GM12878 (cell line): ENCODE measurements around the gene ARHGAP1. TPM values are rescaled to one million over a fixed set of nuclear protein-coding genes. Genes with fewer than 3 reads are reported as not detected.

Source experiments
- ATAC-seq: fragments of 200-7000 bp; cut with Tn5 transposase; 3 replicates; pipeline ENCODE4 v1.9.1; 2020; ENCODE audit warnings: mild to moderate bottlenecking, moderate library complexity
- BruUV-seq: library from RNA; stranded (reverse); fragments of 400-500 nt; replicated peaks from 2 replicates; lab custom pipeline; 2021; lab: Mats Ljungman, UMichigan
- CTCF ChIA-PET: fragments of 300-600 bp; sonication (Branson Sonifier 250); formaldehyde crosslinking; extraction: SDS; loops from one replicate; lab custom pipeline; 2021; ENCODE audit warnings: inconsistent platforms; lab: Yijun Ruan, JAX
- POLR2A ChIA-PET: fragments of 350-600 bp; formaldehyde crosslinking; extraction: SDS; loops from one replicate; lab custom pipeline; 2021; ENCODE audit warnings: inconsistent platforms; lab: Charles Lee
- RAD21 ChIA-PET: fragments of 300-600 bp; sonication (Branson Sonifier 250); formaldehyde crosslinking; loops from one replicate; lab custom pipeline; 2023; ENCODE audit warnings: antibody characterized with exemption; ENCODE audit not compliant: unreplicated experiment; lab: Charles Lee
- SMC1A ChIA-PET: fragments of 300-600 bp; sonication (Branson Sonifier 250); formaldehyde crosslinking; loops from one replicate; lab custom pipeline; 2023; ENCODE audit not compliant: unreplicated experiment, uncharacterized antibody; lab: Charles Lee
- DNase-seq: peaks from one replicate; pipeline ENCODE4 v3.0.0-alpha.2; 2011; ENCODE audit warnings: low read depth, low spot score
- FAIRE-seq: peaks from 3 replicates; lab custom pipeline; 2011; peaks lifted over from hg19 to GRCh38; lab: Jason Lieb, UNC
- H2AFZ ChIP-seq: 2 replicates; pipeline ENCODE4 v1.6.0; 2011; ENCODE audit warnings: low read depth, low read length, control low read depth; ENCODE audit not compliant: control insufficient read depth
- H3K27ac ChIP-seq: 2 replicates; pipeline ENCODE4 v1.5.1; 2011; ENCODE audit warnings: control low read depth; ENCODE audit not compliant: control insufficient read depth, insufficient read depth
- H3K27me3 ChIP-seq, 2 experiments: replicated peaks in 1 of 2; 2 replicates each; pipeline versions ENCODE4 v1.6.0 to v1.6.1; 2011; ENCODE audit warnings: low read length in 1 of 2; ENCODE audit not compliant: control insufficient read depth in 2 of 2, insufficient read depth in 2 of 2
- H3K36me3 ChIP-seq, 2 experiments: 2 replicates each; pipeline ENCODE4 v1.5.1; 2011; ENCODE audit warnings: low read length in 1 of 2; ENCODE audit not compliant: control insufficient read depth in 2 of 2, insufficient read depth in 2 of 2
- H3K4me1 ChIP-seq: 2 replicates; pipeline ENCODE4 v1.6.1; 2011; ENCODE audit warnings: mild to moderate bottlenecking, low read length, moderate library complexity, mixed read lengths; ENCODE audit not compliant: control insufficient read depth, insufficient read depth
- H3K4me2 ChIP-seq: 2 replicates; pipeline ENCODE4 v1.6.0; 2011; ENCODE audit warnings: control low read depth; ENCODE audit not compliant: control insufficient read depth, insufficient read depth
- H3K4me3 ChIP-seq: fragments of 200-600 bp; sonication (generic); 2 replicates; pipeline ENCODE4 v1.5.1; 2016
- H3K79me2 ChIP-seq: 2 replicates; pipeline ENCODE4 v1.6.0; 2011; ENCODE audit warnings: low read length; ENCODE audit not compliant: control insufficient read depth, insufficient read depth
- H3K9ac ChIP-seq: 2 replicates; pipeline ENCODE4 v1.8.0; 2011; ENCODE audit warnings: low read length, control low read depth, mixed read lengths; ENCODE audit not compliant: control insufficient read depth, insufficient read depth
- H3K9me3 ChIP-seq: replicated peaks from 3 replicates; pipeline ENCODE4 v1.5.1; 2011; ENCODE audit warnings: mild to moderate bottlenecking, low read length; ENCODE audit not compliant: control insufficient read depth, insufficient read depth
- H4K20me1 ChIP-seq: 2 replicates; pipeline ENCODE4 v1.6.0; 2011; ENCODE audit not compliant: control insufficient read depth, insufficient read depth
- CBX3 ChIP-seq: fragments of 200-600 bp; sonication (generic); IDR thresholded peaks from 2 replicates; pipeline ENCODE4 v1.6.1; 2016; ENCODE audit warnings: low read depth, borderline replicate concordance
- CEBPB ChIP-seq, 2 experiments: fragments of 150-350 bp in 1 of 2; IDR thresholded peaks; 2 replicates each; pipeline ENCODE4 v1.6.1; 2012 to 2014; ENCODE audit warnings: low read depth in 2 of 2, low read length in 2 of 2, borderline replicate concordance in 1 of 2, inconsistent platforms in 1 of 2
- EZH2 ChIP-seq: IDR thresholded peaks from 2 replicates; pipeline ENCODE4 v1.6.1; 2012; ENCODE audit warnings: low read depth, mild to moderate bottlenecking, control low read depth, inconsistent platforms, low read length, borderline replicate concordance; ENCODE audit not compliant: control insufficient read depth
- FOXM1 ChIP-seq: IDR thresholded peaks from 2 replicates; pipeline ENCODE4 v1.6.1; 2012; ENCODE audit warnings: low read depth, mild to moderate bottlenecking, inconsistent platforms, low read length, moderate library complexity
- HDAC2 ChIP-seq: fragments of 200-600 bp; sonication (generic); IDR thresholded peaks from 2 replicates; pipeline ENCODE4 v1.6.1; 2017
- JUND ChIP-seq: IDR thresholded peaks from 2 replicates; pipeline ENCODE4 v1.6.1; 2012; ENCODE audit warnings: low read depth, mild to moderate bottlenecking, low read length, improper control_type of control experiment, moderate library complexity
- MYB ChIP-seq: fragments of 150-350 bp; IDR thresholded peaks from 2 replicates; pipeline ENCODE4 v1.6.1; 2014; ENCODE audit warnings: mild to moderate bottlenecking, low read depth, low read length, borderline replicate concordance
- NBN ChIP-seq: fragments of 450-650 bp; IDR thresholded peaks from 2 replicates; pipeline ENCODE4 v1.6.1; 2016
- NFIC ChIP-seq: IDR thresholded peaks from 2 replicates; pipeline ENCODE4 v1.6.1; 2012; ENCODE audit warnings: low read depth, mild to moderate bottlenecking, inconsistent platforms, low read length, moderate library complexity
- PAX8 ChIP-seq: fragments of 450-650 bp; IDR thresholded peaks from 2 replicates; pipeline ENCODE4 v1.6.1; 2017; ENCODE audit warnings: mild to moderate bottlenecking, moderate library complexity
- POLR2AphosphoS5 ChIP-seq: IDR thresholded peaks from 2 replicates; pipeline ENCODE4 v1.6.1; 2011; ENCODE audit warnings: mild to moderate bottlenecking, low read length, inconsistent platforms
- RCOR1 ChIP-seq: conservative IDR thresholded peaks from 2 replicates; pipeline ENCODE4 v1.6.1; 2012; ENCODE audit warnings: low read depth, low read length, improper control_type of control experiment
- RUNX3 ChIP-seq: IDR thresholded peaks from 2 replicates; pipeline ENCODE4 v1.6.1; 2012; ENCODE audit warnings: low read length, inconsistent platforms
- SMAD1 ChIP-seq: fragments of 450-650 bp; IDR thresholded peaks from 2 replicates; pipeline ENCODE4 v1.6.1; 2018; ENCODE audit warnings: mild to moderate bottlenecking, low read depth; ENCODE audit not compliant: partially characterized antibody
- SMARCA5 ChIP-seq: fragments of 450-650 bp; IDR thresholded peaks from 2 replicates; pipeline ENCODE4 v1.6.1; 2017; ENCODE audit warnings: mild to moderate bottlenecking
- SRF ChIP-seq, 2 experiments: IDR thresholded peaks; 2 replicates each; pipeline ENCODE4 v1.6.1; 2011; ENCODE audit warnings: low read depth in 2 of 2, low read length in 2 of 2, mild to moderate bottlenecking in 1 of 2, moderate library complexity in 1 of 2
- WGBS: methylation state at CpG from one replicate; pipeline ENCODE4 v1.1.6; 2016; ENCODE audit warnings: low lambda C conversion rate; ENCODE audit not compliant: insufficient replicate concordance, insufficient coverage; ENCODE audit errors: missing lambda C conversion rate; 5-methylcytosine and 5-hydroxymethylcytosine counted together
- in situ Hi-C: fragments of 300-500 bp; cut with MboI; formaldehyde crosslinking; loops from 9 replicates; pipeline ENCODE4 v1.14.3; 2018; ENCODE audit warnings: mixed read lengths
- intact Hi-C: fragments of 100-400 bp; cut with micrococcal nuclease; formaldehyde crosslinking; loops from one replicate; pipeline ENCODE4 v1.14.2; 2022; ENCODE audit not compliant: unreplicated experiment
- polyA plus RNA-seq, 11 experiments: library from polyadenylated mRNA; depleted of rRNA in 4 of 11; unstranded in 6 of 11; stranded (reverse) in 5 of 11; fragments of >200 nt; fragmentation: Nextera tagmentation in 4 of 11; fragmentation: Illumina TruSeq in 1 of 11; extraction: Ambion mirVana in 4 of 11; extraction: Trizol in 1 of 11; gene quantifications; 1 replicate in 1 of 11; 2 replicates in 10 of 11; pipeline versions ENCODE4 v1.2.1 to v1.2.3, GENCODE V29; 2011 to 2016; ENCODE audit warnings: inconsistent platforms in 2 of 11, missing spikeins in 2 of 11, low read depth in 1 of 11
- total RNA-seq, 4 experiments: library from RNA; depleted of rRNA in 3 of 4; stranded (reverse); fragments of >200 nt in 3 of 4; fragmentation: Illumina TruSeq in 1 of 4; extraction: Trizol in 1 of 4; gene quantifications; 2 replicates each; pipeline versions ENCODE4 v1.2.1 to v1.2.3, GENCODE V29; 2013 to 2021
- TF ChIP-seq, protein P1 (sequence below): IDR thresholded peaks from 2 replicates; pipeline ENCODE4 v1.6.1; 2011; ENCODE audit warnings: low read depth, low read length, improper control_type of control experiment, borderline replicate concordance
- TF ChIP-seq, protein P2 (sequence below): fragments of 450-650 bp; IDR thresholded peaks from 2 replicates; pipeline ENCODE4 v1.6.1; 2018; ENCODE audit warnings: borderline replicate concordance, mild to moderate bottlenecking; ENCODE audit not compliant: partially characterized antibody
- TF ChIP-seq, protein P3 (sequence below): IDR thresholded peaks from 2 replicates; pipeline ENCODE4 v1.6.1; 2012; ENCODE audit warnings: low read depth, low read length, improper control_type of control experiment
- TF ChIP-seq, protein P4 (sequence below), 3 experiments: IDR thresholded peaks in 2 of 3; conservative IDR thresholded peaks in 1 of 3; 2 replicates each; pipeline ENCODE4 v1.5.1; 2011; ENCODE audit warnings: low read depth in 3 of 3, low read length in 3 of 3, mild to moderate bottlenecking in 3 of 3, control low read depth in 2 of 3, moderate library complexity in 2 of 3, inconsistent platforms in 1 of 3, mixed read lengths in 1 of 3; ENCODE audit not compliant: control insufficient read depth in 2 of 3, insufficient read depth in 1 of 3; ENCODE audit errors: extremely low read depth in 1 of 3

The ARHGAP1 gene
- total and polyA plus RNA-seq, 10 of the 15 experiments (the other 5 are each of a cell fraction or from before 2014, with no cell fraction given), result 4.3 to 45.5 (median 23.2) TPM

DNA sequence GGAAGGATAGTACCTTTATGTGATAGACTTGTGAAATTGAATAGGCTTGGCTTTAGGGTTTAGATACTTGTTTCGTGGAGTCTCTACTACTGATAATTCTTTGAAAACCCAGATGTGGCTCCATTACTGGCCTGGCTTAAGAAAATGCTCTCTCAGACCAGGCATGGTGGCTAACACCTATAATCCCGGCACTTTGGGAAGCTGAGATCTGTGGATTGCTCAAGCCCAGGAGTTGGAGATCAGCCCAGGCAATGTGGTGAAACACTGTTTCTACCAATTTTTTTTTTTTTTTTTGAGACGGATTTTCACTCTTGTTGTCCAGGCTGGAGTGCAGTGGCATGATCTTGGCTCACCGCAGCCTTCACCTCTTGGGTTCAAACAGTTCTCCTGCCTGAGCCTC is 42.2 kb downstream of the ARHGAP1 start:
- Histone ChIP-seq H3K9me3 (no peaks in the 10 kb centered on the region), H3K4me2 (no peak overlapping the region), H3K27me3 (no peaks in the 10 kb centered on the region), H3K4me1 (no peaks in the 10 kb centered on the region), H3K36me3 (peaks cover 3 to 19% of the 10 kb centered on the region in 2 experiments), H2AFZ (no peak overlapping the region), H3K4me3 (no peak overlapping the region), H3K9ac (no peak overlapping the region), H3K79me2 (no peaks in the 10 kb centered on the region), H4K20me1 (no peaks in the 10 kb centered on the region), H3K27ac (no peak overlapping the region)
- DNase-seq (no peak), ATAC-seq (no peak), FAIRE-seq (no peak)
- ChIA-PET CTCF (interaction anchor here (1.5 kb wide), 1 partner anchor 40 kb away, joined by 3 read pairs; the partner anchor contains the start of gene ATG13), POLR2A (interaction anchor here (0.6 to 0.8 kb wide), 2 partner anchors 10 to 27 kb away, joined by 4 to 6 read pairs; no protein-coding TSS in a partner anchor), SMC1A (interaction anchor here (1.1 kb wide), 1 partner anchor 9 kb away, joined by 3 read pairs; no protein-coding TSS in a partner anchor), RAD21 (no interaction called here)
- BruUV-seq, result no TSS peak
- intact Hi-C loops (no loop called here), in situ Hi-C loops (no loop called here)
- WGBS, result 100% methylated on average over 3 of the region's 4 CpGs
- TF ChIP-seq RCOR1 (no peak), FOXM1 (no peak), RUNX3 (no peak), PAX8 (no peak), POLR2AphosphoS5 (no peak), MYB (no peak), HDAC2 (no peak), CEBPB (IDR thresholded peaks at IDR 0.05; ENCODE audit: borderline replicate concordance in 1 of 2, low read depth in 2 of 2, low read length in 2 of 2) (no peak), NBN (no peak), NFIC (no peak), SMARCA5 (no peak), SRF (IDR thresholded peaks at IDR 0.05; ENCODE audit: low read depth in 2 of 2, low read length in 2 of 2) (no peak), JUND (no peak), SMAD1 (no peak), CBX3 (no peak), EZH2 (no peak)
- TF ChIP-seq, protein P1, sequence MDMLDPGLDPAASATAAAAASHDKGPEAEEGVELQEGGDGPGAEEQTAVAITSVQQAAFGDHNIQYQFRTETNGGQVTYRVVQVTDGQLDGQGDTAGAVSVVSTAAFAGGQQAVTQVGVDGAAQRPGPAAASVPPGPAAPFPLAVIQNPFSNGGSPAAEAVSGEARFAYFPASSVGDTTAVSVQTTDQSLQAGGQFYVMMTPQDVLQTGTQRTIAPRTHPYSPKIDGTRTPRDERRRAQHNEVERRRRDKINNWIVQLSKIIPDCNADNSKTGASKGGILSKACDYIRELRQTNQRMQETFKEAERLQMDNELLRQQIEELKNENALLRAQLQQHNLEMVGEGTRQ, result no peak
- TF ChIP-seq, protein P2, sequence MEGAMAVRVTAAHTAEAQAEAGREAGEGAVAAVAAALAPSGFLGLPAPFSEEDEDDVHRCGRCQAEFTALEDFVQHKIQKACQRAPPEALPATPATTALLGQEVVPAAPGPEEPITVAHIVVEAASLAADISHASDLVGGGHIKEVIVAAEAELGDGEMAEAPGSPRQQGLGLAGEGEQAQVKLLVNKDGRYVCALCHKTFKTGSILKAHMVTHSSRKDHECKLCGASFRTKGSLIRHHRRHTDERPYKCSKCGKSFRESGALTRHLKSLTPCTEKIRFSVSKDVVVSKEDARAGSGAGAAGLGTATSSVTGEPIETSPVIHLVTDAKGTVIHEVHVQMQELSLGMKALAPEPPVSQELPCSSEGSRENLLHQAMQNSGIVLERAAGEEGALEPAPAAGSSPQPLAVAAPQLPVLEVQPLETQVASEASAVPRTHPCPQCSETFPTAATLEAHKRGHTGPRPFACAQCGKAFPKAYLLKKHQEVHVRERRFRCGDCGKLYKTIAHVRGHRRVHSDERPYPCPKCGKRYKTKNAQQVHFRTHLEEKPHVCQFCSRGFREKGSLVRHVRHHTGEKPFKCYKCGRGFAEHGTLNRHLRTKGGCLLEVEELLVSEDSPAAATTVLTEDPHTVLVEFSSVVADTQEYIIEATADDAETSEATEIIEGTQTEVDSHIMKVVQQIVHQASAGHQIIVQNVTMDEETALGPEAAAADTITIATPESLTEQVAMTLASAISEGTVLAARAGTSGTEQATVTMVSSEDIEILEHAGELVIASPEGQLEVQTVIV, result no peak
- TF ChIP-seq, protein P3, sequence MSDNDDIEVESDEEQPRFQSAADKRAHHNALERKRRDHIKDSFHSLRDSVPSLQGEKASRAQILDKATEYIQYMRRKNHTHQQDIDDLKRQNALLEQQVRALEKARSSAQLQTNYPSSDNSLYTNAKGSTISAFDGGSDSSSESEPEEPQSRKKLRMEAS, result no peak
- TF ChIP-seq, protein P4, sequence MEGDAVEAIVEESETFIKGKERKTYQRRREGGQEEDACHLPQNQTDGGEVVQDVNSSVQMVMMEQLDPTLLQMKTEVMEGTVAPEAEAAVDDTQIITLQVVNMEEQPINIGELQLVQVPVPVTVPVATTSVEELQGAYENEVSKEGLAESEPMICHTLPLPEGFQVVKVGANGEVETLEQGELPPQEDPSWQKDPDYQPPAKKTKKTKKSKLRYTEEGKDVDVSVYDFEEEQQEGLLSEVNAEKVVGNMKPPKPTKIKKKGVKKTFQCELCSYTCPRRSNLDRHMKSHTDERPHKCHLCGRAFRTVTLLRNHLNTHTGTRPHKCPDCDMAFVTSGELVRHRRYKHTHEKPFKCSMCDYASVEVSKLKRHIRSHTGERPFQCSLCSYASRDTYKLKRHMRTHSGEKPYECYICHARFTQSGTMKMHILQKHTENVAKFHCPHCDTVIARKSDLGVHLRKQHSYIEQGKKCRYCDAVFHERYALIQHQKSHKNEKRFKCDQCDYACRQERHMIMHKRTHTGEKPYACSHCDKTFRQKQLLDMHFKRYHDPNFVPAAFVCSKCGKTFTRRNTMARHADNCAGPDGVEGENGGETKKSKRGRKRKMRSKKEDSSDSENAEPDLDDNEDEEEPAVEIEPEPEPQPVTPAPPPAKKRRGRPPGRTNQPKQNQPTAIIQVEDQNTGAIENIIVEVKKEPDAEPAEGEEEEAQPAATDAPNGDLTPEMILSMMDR (IDR thresholded peaks at IDR 0.05 in 2 of 3, conservative IDR thresholded peaks at IDR 0.05 in 1 of 3; ENCODE audit: control insufficient read depth in 2 of 3, extremely low read depth in 1 of 3, insufficient read depth in 1 of 3, low read depth in 3 of 3, low read length in 3 of 3), result no peak
